ENCODE measurements around the gene FARS2. TPM values are rescaled to one million over a fixed set of nuclear protein-coding genes. Genes with fewer than 3 reads are reported as not detected.

Gene FARS2
- total RNA-seq, 1 experiment from 2014 or later, result 13.8 TPM

DNA sequence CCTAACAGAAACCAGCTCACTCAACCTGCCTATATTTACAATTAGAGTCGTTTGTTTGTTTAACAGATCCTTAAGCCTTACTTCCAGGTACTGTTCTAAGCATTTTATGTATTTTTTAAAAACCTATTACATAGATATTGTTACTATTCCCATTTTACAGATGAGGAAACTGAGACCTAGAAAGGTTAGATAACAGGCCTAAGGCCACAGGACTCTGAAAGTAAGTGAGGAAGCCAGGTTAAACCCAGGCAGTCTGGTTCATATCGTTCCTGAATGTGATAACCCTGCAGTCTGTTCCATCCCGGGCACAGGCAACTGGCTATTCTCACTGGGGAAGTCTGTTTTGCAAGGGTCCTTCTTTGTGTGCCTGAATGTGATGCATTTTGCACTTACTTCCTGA, 322.2 kb downstream of the FARS2 start (continued):
- TF ChIP-seq YY1 (IDR thresholded peaks at IDR 0.05; ENCODE audit: extremely low read depth, insufficient replicate concordance, low read depth, low read length), result no peak
- no peak for TF ChIP-seq JUND (IDR thresholded peaks at IDR 0.05)
- TF ChIP-seq CBX3 (IDR thresholded peaks at IDR 0.05; ENCODE audit: low read depth), result no peak
- TF ChIP-seq ELF1 (IDR thresholded peaks at IDR 0.05; ENCODE audit: borderline replicate concordance, low read depth), result no peak
- no peak for TF ChIP-seq TCF7L2 (IDR thresholded peaks at IDR 0.05; ENCODE audit: borderline replicate concordance, extremely low read depth, insufficient read depth, insufficient read length)
- TF ChIP-seq EZH2phosphoT487 (IDR thresholded peaks at IDR 0.05; ENCODE audit: borderline replicate concordance), result no peak
- no peak for TF ChIP-seq RAD21 (IDR thresholded peaks at IDR 0.05; ENCODE audit: low read depth)

DNA sequence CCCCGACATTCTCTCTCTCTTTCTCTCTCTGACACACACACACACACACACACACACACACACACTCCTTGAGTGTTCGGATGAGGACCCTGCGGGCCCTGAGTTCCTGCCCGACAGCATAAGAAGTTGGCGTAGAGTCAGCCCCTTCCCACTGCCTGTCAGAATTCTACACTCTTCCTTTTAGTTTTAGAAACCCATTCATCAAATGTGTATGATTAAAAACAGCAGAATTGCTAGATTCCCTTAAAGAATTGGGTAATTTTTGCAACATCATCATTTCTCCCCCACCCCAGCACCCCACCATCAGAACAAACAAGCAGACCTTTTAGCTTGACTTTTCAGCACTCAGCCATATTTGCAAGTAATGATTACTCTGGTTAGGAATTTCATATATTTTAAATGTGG, 322.8 kb downstream of the FARS2 start:
- Histone ChIP-seq H3K4me3 (replicated peaks in 1 of 2; ENCODE audit: low read depth in 1 of 2, low read length in 2 of 2) (no peak overlapping the region), H3K9me3 (ENCODE audit: control insufficient read depth in 1 of 2, insufficient read depth in 1 of 2, low read depth in 1 of 2, low read length in 2 of 2) (no peaks in the 10 kb centered on the region), H4K20me1 (ENCODE audit: insufficient read depth) (no peaks in the 10 kb centered on the region), H2AFZ (ENCODE audit: low read depth, low read length, poor library complexity, severe bottlenecking) (no peak overlapping the region), H3K4me2 (ENCODE audit: low read length) (no peak overlapping the region), H3K4me1 (ENCODE audit: control insufficient read depth in 1 of 2, insufficient read depth in 2 of 2, low read length in 2 of 2) (no peaks in the 10 kb centered on the region), H3K27ac (ENCODE audit: low read depth, low read length) (no peak overlapping the region), H3K27me3 (ENCODE audit: insufficient read depth, low read length) (no peaks in the 10 kb centered on the region), H3K9ac (ENCODE audit: low read length) (no peak overlapping the region), H3K36me3 (ENCODE audit: control insufficient read depth in 1 of 2, insufficient read depth in 2 of 2, low read length in 2 of 2) (no peaks in the 10 kb centered on the region), H3K9me2 (ENCODE audit: insufficient read depth) (no peaks in the 10 kb centered on the region), H3K79me2 (ENCODE audit: insufficient read depth, low read length) (no peaks in the 10 kb centered on the region)
- no peak for TF ChIP-seq JUND (IDR thresholded peaks at IDR 0.05)
- no peak for TF ChIP-seq ZFX (IDR thresholded peaks at IDR 0.05)
- no peak for TF ChIP-seq ELF1 (IDR thresholded peaks at IDR 0.05; ENCODE audit: borderline replicate concordance, low read depth)
- TF ChIP-seq EGR1 (IDR thresholded peaks at IDR 0.05; ENCODE audit: low read depth), result no peak
- TF ChIP-seq CBX3 (IDR thresholded peaks at IDR 0.05; ENCODE audit: low read depth), result no peak
- TF ChIP-seq EZH2 (IDR thresholded peaks at IDR 0.05), result no peak
- no peak for TF ChIP-seq EZH2phosphoT487 (IDR thresholded peaks at IDR 0.05; ENCODE audit: borderline replicate concordance)
- TF ChIP-seq, protein P1, sequence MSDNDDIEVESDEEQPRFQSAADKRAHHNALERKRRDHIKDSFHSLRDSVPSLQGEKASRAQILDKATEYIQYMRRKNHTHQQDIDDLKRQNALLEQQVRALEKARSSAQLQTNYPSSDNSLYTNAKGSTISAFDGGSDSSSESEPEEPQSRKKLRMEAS (IDR thresholded peaks at IDR 0.05), result no peak
- TF ChIP-seq, protein P2, sequence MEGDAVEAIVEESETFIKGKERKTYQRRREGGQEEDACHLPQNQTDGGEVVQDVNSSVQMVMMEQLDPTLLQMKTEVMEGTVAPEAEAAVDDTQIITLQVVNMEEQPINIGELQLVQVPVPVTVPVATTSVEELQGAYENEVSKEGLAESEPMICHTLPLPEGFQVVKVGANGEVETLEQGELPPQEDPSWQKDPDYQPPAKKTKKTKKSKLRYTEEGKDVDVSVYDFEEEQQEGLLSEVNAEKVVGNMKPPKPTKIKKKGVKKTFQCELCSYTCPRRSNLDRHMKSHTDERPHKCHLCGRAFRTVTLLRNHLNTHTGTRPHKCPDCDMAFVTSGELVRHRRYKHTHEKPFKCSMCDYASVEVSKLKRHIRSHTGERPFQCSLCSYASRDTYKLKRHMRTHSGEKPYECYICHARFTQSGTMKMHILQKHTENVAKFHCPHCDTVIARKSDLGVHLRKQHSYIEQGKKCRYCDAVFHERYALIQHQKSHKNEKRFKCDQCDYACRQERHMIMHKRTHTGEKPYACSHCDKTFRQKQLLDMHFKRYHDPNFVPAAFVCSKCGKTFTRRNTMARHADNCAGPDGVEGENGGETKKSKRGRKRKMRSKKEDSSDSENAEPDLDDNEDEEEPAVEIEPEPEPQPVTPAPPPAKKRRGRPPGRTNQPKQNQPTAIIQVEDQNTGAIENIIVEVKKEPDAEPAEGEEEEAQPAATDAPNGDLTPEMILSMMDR (IDR thresholded peaks at IDR 0.05 in 2 of 3, conservative IDR thresholded peaks at IDR 0.05 in 1 of 3; ENCODE audit: borderline replicate concordance in 1 of 3, insufficient read depth in 1 of 3, low read depth in 2 of 3, low read length in 2 of 3), result no peak
- TF ChIP-seq SRF (IDR thresholded peaks at IDR 0.05; ENCODE audit: low read depth), result no peak
- DNase-seq (ENCODE audit: low read depth, low spot score) (no peak), ATAC-seq (no peak)
- intact Hi-C loops (cut with micrococcal nuclease), result no loop called here
- ChIA-PET CTCF (no interaction called here), POLR2A (no interaction called here), RAD21 (ENCODE audit: low non-redundant PET in 1 of 2, low total read pairs in 2 of 2, uncharacterized antibody in 2 of 2, unreplicated experiment in 2 of 2) (no interaction called here)
- BruUV-seq (replicated peaks), result no TSS peak

Data from HCT116 (cell line).